ENCODE measurements around the gene DNAH5.

The DNAH5 gene

GRCh38 chr5:13704396-13704795 lies 240.1 kb downstream of the DNAH5 start:
- CTCF ChIA-PET: interaction anchor here (1.5 kb wide), 1 partner anchor 30 kb away, joined by 3 read pairs; no protein-coding TSS in a partner anchor
- POLR2A ChIA-PET: no interaction called here
- no peak for DNase-seq (ENCODE audit: extremely low spot score)
- TF ChIP-seq CTCF (IDR thresholded peaks at IDR 0.05; ENCODE audit: control extremely low read depth, extremely low read depth, low read depth, missing control alignments): no peak

DNA sequence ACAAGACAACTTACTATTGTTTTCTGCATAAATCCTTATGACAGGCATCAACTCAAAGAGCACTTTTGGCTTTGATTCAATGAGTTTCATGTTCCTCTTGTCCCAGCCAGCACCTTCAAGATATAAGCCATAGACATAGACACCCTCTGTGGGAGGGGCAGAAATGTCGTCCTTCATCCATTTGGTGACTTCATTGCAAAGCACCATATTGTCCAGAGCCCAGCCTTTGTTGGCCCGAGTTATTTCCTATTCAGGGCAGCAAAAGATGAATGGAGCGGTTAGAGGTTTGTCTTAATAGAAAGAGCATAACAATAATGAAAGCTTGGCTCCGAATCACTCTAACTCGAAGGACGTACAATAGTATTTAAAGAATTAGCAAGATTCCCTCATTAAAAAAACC lies 243.9 kb downstream of the DNAH5 start:
- no peak for DNase-seq (ENCODE audit: extremely low spot score)
- POLR2A ChIA-PET: no interaction called here
- CTCF ChIA-PET: no interaction called here
- TF ChIP-seq CTCF (IDR thresholded peaks at IDR 0.05; ENCODE audit: control extremely low read depth, extremely low read depth, low read depth, missing control alignments): no peak

DNA sequence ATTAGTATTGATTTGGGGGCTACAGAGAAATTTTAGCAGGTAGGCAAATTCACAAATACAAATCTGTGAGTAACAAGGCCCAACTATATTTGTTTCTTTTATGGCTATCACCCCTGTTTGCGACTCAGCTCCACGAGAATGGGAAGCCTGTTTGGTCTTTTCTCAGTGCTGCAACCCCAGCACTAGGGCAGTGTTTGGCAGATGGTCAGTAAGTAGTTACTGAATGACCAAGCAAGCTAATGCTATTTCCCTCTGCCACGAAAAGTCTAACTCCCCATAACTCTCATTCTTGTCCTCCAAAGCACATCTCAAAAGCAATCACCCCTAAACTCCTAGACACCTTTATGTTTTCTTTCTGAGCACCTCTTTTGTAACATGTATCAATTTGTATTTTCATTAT lies 245.6 kb downstream of the DNAH5 start:
- TF ChIP-seq CTCF (IDR thresholded peaks at IDR 0.05; ENCODE audit: control extremely low read depth, extremely low read depth, low read depth, missing control alignments): no peak
- ChIA-PET CTCF (interaction anchor here (0.7 to 0.9 kb wide), 2 partner anchors 11 to 17 kb away, joined by 3 to 4 read pairs; no protein-coding TSS in a partner anchor), POLR2A (no interaction called here)
- no peak for DNase-seq (ENCODE audit: extremely low spot score)

DNA sequence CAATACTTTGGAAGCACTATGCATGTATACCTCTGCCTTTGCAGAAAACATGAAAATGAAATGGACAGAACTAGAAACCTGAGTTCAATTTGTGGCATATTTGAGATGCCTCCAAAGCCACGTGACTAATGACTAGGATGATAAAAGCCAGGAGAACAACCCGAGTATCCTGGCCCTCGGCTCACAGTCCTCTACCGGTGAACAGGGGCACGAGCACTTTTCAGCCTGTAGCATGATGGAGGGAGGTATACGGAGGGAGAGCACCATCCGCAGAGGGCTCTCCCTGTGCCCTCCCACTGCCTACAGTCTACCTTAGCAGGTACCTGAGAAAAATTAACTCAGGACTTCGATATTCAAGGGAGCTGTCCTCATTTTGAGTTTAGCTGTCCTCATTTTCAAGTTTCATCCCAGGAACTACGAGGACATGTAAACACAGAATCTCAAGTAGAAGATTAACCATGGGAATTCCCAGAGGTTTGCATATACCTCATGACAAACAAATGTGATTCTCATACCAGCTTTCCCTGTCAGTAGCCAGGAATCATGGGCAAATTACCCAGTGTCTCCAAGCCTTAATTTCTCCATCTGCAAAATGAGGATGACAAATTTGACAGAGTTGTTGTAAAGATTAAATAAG lies 249.3 kb downstream of the DNAH5 start:
- TF ChIP-seq CTCF (IDR thresholded peaks at IDR 0.05; ENCODE audit: control extremely low read depth, extremely low read depth, low read depth, missing control alignments): no peak
- ChIA-PET POLR2A (no interaction called here), CTCF (no interaction called here)
- DNase-seq (ENCODE audit: extremely low spot score): no peak

- no peak for DNase-seq (ENCODE audit: extremely low spot score)
- POLR2A ChIA-PET: no interaction called here
- CTCF ChIA-PET: no interaction called here
- no peak for TF ChIP-seq CTCF (IDR thresholded peaks at IDR 0.05; ENCODE audit: control extremely low read depth, extremely low read depth, low read depth, missing control alignments)
Observed at GRCh38 chr5:13692172-13692571, 252.3 kb downstream of the DNAH5 start.

- TF ChIP-seq CTCF (IDR thresholded peaks at IDR 0.05; ENCODE audit: control extremely low read depth, extremely low read depth, low read depth, missing control alignments): no peak
- DNase-seq (ENCODE audit: extremely low spot score): no peak
- POLR2A ChIA-PET: no interaction called here
- CTCF ChIA-PET: no interaction called here
Observed at GRCh38 chr5:13676531-13676930, 268.0 kb downstream of the DNAH5 start.

All from GM10248 (cell line).